LNCAP (cell line): ENCODE measurements around the gene PCDH11X.
"Not testable (repeated sequence)": the region's sequence is repeated elsewhere in the genome, so short reads cannot be mapped to it uniquely, and the experiment has no call there.

Source experiments
- TF ChIP-seq, protein P1 (sequence below): fragments of 450-650 bp; IDR thresholded peaks from 2 replicates; pipeline ENCODE4 v1.5.1; 2017; ENCODE audit warnings: mild to moderate bottlenecking

PCDH11X gene, protein sequence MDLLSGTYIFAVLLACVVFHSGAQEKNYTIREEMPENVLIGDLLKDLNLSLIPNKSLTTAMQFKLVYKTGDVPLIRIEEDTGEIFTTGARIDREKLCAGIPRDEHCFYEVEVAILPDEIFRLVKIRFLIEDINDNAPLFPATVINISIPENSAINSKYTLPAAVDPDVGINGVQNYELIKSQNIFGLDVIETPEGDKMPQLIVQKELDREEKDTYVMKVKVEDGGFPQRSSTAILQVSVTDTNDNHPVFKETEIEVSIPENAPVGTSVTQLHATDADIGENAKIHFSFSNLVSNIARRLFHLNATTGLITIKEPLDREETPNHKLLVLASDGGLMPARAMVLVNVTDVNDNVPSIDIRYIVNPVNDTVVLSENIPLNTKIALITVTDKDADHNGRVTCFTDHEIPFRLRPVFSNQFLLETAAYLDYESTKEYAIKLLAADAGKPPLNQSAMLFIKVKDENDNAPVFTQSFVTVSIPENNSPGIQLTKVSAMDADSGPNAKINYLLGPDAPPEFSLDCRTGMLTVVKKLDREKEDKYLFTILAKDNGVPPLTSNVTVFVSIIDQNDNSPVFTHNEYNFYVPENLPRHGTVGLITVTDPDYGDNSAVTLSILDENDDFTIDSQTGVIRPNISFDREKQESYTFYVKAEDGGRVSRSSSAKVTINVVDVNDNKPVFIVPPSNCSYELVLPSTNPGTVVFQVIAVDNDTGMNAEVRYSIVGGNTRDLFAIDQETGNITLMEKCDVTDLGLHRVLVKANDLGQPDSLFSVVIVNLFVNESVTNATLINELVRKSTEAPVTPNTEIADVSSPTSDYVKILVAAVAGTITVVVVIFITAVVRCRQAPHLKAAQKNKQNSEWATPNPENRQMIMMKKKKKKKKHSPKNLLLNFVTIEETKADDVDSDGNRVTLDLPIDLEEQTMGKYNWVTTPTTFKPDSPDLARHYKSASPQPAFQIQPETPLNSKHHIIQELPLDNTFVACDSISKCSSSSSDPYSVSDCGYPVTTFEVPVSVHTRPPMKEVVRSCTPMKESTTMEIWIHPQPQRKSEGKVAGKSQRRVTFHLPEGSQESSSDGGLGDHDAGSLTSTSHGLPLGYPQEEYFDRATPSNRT (N-terminal part only)

DNA sequence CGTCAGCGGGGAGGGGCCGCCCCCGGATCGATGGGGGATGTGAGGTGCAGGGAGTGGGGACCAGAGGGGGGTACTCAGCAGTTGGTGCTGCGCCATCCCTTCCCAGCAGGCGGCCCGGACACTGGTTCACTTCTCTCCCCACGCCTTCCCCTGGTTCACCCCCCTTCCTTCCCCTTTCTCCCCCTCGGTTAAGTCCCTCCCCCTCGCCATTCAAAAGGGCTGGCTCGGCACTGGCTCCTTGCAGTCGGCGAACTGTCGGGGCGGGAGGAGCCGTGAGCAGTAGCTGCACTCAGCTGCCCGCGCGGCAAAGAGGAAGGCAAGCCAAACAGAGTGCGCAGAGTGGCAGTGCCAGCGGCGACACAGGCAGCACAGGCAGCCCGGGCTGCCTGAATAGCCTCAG lies at the start of gene PCDH11X:
TSS of gene PCDH11X (plus strand) at position 241 of the 400 bp plus-strand sequence. CDS start 56,130 bp downstream, outside the sequence.
- TF ChIP-seq, protein P1, sequence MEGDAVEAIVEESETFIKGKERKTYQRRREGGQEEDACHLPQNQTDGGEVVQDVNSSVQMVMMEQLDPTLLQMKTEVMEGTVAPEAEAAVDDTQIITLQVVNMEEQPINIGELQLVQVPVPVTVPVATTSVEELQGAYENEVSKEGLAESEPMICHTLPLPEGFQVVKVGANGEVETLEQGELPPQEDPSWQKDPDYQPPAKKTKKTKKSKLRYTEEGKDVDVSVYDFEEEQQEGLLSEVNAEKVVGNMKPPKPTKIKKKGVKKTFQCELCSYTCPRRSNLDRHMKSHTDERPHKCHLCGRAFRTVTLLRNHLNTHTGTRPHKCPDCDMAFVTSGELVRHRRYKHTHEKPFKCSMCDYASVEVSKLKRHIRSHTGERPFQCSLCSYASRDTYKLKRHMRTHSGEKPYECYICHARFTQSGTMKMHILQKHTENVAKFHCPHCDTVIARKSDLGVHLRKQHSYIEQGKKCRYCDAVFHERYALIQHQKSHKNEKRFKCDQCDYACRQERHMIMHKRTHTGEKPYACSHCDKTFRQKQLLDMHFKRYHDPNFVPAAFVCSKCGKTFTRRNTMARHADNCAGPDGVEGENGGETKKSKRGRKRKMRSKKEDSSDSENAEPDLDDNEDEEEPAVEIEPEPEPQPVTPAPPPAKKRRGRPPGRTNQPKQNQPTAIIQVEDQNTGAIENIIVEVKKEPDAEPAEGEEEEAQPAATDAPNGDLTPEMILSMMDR = not testable (repeated sequence)
